GM21447 (cell line): ENCODE results near the gene HSD3B2.

Source experiments
- ATAC-seq: cut with Tn5 transposase; IDR thresholded peaks from one replicate; pipeline ENCODE4 v1.9.1; 2021; ENCODE audit not compliant: unreplicated experiment

Gene HSD3B2

DNA sequence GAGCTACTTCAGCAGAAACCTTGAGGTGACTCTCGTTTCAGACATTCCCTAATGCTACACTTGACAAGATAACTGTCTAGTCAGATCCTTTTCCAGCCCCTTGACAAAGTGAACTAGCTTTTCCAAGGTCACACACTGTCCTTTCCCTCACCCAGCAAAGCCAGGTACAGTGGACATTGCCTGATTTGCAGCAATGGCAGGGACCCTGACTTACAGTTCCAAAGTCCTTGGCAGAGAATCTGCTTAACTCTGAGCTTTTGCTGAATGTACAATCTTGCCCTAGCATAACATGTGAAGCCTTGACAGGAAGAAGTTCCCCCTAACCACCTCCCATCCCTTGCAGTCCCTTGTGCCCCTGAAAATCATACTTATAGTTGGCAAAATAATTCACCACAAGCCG is 37.1 kb downstream of the HSD3B2 start:
- no peak for ATAC-seq

DNA sequence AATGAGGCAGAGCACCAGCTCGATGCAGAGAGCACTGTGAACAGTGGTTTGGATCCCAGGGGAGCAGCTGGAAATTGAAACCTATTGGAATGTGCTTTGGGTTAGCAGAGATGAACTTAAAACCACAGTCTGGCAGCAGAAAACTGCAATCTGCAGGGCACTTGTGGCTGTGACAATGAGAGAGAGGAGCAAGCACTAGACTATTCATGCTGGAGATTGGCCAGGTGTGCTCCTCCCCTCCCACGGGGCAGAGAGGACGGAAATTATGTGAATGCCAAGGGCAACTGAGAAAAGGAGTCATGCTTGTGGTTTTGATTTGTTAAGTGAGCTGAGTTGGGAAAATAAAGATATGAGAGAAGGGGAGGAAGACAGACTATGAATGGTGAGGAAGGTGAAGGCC is 38.1 kb downstream of the HSD3B2 start:
- ATAC-seq, result no peak

DNA sequence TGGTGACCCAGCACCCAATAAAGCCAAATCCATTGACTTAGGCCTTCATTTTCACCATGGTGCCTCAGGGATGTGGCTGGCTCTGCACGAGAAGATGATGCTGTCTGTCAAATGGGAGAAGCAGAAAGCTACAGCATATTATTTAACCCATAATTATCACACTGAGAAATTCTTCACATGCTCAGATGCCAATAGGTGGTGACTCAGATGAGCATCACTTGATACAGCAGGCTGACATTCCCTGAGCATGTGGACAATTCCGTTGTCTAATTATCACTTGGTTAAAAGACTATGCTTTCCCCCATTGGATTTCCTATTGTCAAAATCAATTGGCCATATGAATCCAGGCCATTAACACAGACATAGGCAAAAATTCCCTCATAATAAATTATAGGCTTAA is 48.0 kb downstream of the HSD3B2 start:
- no peak for ATAC-seq

DNA sequence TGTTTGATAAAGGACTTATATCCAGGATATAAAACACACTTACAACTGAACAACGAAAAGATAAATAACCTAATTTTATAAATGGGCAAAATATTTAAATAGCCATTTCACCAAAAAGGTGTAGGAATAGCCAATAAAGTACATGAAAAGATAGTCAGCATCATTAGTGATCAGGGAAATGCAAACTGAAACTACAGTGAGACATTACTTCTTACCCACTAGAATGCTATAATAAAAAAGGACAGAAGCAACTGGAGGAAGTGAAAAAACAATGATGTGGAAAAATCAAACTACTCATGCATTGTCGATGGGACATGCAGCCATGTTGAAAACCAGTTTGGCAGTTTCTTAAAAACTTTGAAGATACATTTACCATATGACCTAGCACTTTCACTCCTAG is 48.6 kb downstream of the HSD3B2 start:
- ATAC-seq, result no peak

DNA sequence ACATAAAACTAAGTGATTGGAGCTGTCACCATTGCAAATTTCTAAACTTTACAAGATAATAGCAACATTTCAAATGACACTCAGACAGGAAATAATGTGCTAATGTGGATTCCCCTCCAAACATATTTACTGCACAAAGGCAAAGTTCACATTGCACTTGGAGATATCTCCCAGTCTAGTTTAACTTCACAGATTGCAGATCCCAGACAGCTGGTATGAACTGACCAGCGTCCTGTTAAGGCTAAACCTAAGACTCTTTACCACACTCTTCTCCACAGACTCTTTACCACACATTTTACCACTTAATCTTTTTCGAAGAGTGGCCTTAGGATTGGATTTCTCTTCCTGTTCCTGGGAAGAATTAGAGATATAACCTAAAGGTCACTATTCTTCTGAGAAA is 51.5 kb downstream of the HSD3B2 start:
- ATAC-seq, result no peak

DNA sequence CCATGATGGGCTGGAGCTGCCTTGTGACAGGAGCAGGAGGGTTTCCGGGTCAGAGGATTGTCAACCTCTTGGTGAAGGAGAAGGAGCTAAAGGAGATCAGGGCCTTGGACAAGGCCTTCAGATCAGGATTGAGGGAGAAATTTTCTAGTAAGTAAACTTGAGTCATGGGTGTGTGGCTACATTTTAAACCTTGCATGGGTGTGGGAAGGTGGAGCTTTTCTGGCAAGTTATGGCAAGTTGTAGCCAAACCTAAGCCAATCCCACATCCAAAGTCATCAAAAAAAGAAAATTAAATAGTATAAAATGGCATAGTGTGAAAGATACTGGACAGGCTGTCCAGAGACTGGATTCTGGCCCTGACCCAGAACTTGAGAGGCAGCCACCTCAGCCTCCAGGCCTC is 52.3 kb downstream of the HSD3B2 start:
- ATAC-seq, result no peak

DNA sequence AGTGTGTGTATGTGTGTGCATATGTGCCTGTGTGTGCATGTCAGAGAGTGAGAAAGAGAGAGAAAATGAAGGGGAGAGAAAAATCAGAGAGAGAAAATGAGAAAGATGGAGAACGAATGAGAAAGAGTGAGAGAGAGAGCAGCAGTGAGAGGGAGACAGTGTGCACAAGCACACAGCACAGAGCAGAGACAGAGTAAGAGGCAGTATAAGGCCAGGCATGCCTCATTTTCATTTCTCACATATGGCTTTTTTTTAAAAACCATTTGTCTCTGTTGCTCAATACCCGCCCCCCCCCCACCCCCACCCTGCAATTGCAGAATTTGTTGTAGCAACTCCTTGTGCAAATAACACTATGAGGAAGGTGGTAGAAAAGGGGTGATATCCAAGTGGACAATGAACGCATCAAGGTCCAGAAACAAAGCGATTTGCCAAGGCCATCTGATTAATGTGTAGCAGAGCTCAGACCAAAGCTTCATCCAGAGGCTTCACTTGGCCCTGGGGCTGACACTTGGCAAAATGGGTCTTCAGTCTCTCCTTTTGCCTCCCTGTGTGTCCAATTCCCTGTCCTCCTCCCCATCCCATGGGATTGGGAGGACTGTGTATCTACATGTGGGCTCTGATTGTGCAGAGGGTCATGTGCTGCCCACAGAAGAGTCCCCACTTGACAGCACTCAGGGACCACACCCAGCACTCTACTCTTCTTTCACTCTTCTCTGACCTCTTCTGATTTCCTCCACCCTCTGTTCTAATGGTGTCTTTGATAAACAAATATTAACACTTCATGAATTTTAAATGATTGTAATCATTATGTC is 53.1 kb downstream of the HSD3B2 start:
- no peak for ATAC-seq

DNA sequence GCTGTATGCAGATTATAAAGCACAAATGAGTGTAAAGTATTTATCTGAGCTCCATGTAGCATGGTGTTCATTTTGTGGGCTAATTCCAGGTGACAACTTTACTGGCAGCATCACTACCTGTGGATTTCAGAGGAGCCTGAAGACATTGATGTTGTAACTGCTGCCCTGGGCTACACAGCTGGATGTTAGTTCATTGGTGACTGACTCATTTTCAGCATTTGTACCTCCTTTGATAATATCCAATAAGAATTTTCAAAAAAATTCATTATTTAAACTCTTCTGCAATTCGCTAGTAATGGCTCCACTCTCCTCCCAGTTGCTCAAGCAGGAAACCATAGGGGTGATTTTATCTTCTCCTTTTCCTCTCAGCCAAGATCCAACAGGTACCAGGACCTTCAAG is 54.8 kb downstream of the HSD3B2 start:
- no peak for ATAC-seq

DNA sequence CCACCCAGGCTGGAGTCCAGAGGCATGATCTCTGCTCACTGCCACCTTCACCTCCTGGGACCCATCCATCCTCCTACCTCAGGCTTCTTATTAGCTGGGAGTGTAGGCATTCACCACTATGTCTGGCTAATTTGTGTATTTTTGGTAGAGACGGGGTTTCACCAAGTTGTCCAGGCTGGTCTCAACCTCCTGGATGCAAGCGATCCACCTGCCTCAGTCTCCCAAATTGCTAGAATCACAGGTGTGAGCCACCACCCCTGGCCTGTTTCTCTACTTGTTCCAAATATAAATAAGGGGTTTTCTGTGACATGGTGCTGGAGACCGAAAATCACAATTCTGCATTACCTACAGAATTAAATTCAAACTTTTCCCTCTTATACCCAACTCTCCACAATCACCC is 55.4 kb downstream of the HSD3B2 start:
- ATAC-seq, result no peak

DNA sequence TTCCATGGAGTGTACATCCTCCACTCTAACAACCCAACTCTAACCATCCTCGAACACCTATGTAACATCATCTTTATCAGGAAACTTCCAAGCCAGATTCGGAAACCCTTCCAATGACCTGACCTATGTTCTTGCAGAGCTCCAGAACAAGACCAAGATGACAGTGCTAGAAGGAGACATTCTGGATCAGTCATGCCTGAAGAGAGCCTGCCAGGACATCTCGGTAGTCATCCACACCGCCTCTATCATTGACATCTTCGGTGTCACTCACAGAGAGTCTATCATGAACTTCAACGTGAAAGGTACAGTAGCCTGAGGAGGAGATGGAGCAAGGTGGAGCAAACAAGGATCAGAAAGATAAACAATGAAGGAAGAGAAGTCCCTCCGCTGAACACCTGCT is 56.0 kb downstream of the HSD3B2 start:
- ATAC-seq, result no peak

DNA sequence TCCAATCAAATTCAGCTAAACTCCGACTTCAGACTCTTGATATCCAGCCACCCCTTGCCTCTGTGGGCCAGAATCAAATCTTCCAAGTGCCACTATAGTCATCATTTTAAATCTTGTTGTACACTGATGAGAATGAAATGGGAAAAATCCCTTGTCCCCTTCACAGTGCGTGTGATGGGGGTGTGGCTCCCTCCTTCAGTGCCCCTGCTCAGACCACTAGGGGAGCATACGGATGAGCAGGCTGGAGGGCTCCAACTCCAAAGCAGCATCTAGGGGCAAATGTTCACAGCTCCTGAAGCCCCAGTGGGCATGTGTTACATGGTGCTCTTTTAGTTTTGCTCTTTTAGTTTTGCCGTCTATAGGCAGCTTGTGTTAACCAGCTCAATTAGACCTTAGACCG is 56.6 kb downstream of the HSD3B2 start:
- ATAC-seq, result no peak

DNA sequence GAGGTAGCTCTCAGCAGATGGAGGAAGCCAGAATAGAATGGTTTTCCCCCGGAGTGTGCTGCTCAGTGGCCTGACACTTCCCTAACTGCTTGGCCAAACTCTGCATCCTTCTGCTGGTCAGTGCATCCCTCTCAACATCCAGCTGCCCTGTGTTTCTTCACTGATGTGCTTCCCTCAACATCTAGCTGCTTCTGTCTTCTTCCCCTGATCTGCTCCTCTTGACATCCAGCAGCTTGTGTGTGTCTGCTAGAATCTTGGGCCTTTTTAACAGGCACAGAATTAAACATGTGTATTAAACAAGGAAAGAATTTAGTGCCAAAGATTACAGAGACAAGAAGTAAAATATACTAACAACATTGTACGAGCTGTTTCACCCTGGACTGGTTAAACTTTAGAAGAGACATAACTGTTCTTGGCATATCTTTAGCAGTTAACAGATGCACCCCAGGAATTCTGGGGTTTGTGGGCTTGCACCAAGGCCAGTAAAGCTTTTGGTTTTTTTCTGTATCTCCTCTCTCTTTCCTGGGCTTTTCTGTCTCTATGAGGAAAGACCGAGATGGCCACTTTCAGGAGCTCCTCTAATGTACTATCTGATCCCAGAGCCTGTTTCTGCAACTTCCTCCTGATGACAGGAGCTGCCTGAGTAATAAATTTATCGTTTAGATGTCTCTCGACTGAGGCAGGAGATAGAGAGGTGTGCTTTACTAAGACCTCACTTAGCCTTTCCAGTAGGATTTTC is 57.3 kb downstream of the HSD3B2 start:
- no peak for ATAC-seq
